ENCODE results near the gene OLIG1. TPM values are rescaled to one million over a fixed set of nuclear protein-coding genes. Genes with fewer than 3 reads are reported as not detected.
A peak's percentile ranks its signal among the peaks of the same experiment; 100 is the strongest.

Gene OLIG1
- polyA plus RNA-seq, 3 donors, result 20.0 to 51.0 (median 40.7) TPM

DNA sequence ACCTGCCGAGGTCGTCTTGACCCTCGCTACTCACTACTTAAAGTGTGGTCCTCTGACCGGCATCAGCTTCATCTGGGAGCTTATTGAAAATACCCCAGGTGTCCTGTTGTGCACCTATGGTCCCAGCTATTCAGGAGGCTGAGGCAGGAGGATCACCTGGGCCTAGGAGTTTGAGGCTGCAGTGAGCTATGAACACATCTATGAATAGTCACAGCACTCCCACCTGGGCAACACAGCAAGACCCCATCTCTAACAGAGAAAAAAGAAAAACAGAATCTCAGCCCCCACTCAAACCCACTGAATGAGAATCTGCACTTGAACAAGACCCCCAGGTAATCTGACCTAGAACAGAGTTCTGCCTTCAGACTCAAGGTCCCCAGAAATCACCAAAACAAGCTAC, 8.7 kb upstream of the OLIG1 start:
- H3K4me1 Mint-ChIP-seq, result peaks cover 95% of the 10 kb centered on the region
- Histone ChIP-seq H3K9me3 (replicated peaks in 1 of 2; ENCODE audit: control insufficient read depth in 1 of 2, insufficient read depth in 1 of 2, low read length in 2 of 2) (no peaks in the 10 kb centered on the region), H3K79me2 (ENCODE audit: insufficient read depth, low read length) (peaks cover 4% of the 10 kb centered on the region), H2AFZ (ENCODE audit: insufficient read depth, low read depth, low read length, poor library complexity, severe bottlenecking) (no peak overlapping the region), H3K4me2 (replicated peaks; ENCODE audit: extremely low read depth, low read length, poor library complexity, severe bottlenecking) (no peak overlapping the region), H3K27ac (ENCODE audit: low read depth in 1 of 2, low read length in 2 of 2) (peak overlapping the region in 1 of 2 donors; percentile 88), H3K9ac (ENCODE audit: insufficient read depth, low read length, poor library complexity, severe bottlenecking) (no peak overlapping the region), H3K36me3 (replicated peaks in 1 of 2; ENCODE audit: control insufficient read depth in 1 of 2, insufficient read depth in 2 of 2, low read length in 2 of 2) (no peaks in the 10 kb centered on the region), H4K20me1 (ENCODE audit: insufficient read depth, low read length) (no peaks in the 10 kb centered on the region), H3K4me3 (replicated peaks in 1 of 3; ENCODE audit: low read depth in 2 of 3, low read length in 3 of 3) (no peak overlapping the region), H3K27me3 (ENCODE audit: control insufficient read depth in 2 of 2, insufficient read depth in 2 of 2, low read length in 2 of 2) (no peaks in the 10 kb centered on the region), H3K4me1 (ENCODE audit: control insufficient read depth in 1 of 2, insufficient read depth in 2 of 2, low read length in 2 of 2) (peaks cover 93 to 95% of the 10 kb centered on the region in 2 donors)
- no peak for TF ChIP-seq CTCF (IDR thresholded peaks at IDR 0.05)
- H3K36me3 Mint-ChIP-seq, result peaks cover 13 to 17% of the 10 kb centered on the region in 2 donors
- H3K4me3 Mint-ChIP-seq, result no peak overlapping the region
- DNase-seq, result no peak
- peak overlapping the region in 4 of 7 donors; percentile 81 to 96 (median 90) for H3K27ac Mint-ChIP-seq
- H3K27me3 Mint-ChIP-seq (ENCODE audit: low read depth in 3 of 3), result no peaks in the 10 kb centered on the region
- H3K9me3 Mint-ChIP-seq, result peaks cover 0 to 2% (median 0%) of the 10 kb centered on the region in 7 donors
- intact Hi-C loops (cut with micrococcal nuclease), result no loop called here
- WGBS (ENCODE audit: insufficient coverage), result no CpG with 5 or more reads among the region's 4 CpGs

DNA sequence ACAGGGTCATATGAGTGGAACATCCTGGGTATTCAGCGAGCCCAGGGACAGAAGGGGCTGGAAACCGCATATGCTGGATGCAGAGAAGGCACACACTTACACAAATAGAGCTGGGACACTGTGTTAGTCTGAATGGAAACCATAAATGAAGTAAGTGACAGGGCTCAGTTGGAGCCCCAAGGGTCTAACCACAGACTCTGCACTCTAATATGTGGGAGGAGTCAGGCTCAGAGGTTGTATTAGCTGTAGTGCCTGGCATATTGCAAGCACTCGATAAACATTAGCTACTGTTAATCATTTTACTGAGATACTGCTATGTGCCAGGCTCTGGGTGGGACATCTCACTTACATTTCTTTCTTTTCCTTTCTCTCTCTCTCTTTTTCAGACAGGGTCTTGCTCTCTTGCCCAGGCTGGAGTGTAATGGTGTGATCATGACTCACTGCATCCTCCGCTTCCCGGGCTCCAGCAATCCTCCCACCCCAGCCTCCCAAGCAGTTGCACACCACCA, 6.5 kb upstream of the OLIG1 start:
- no peaks in the 10 kb centered on the region for H3K27me3 Mint-ChIP-seq (ENCODE audit: low read depth in 3 of 3)
- Histone ChIP-seq H3K4me1 (ENCODE audit: control insufficient read depth in 1 of 2, insufficient read depth in 2 of 2, low read length in 2 of 2) (peaks cover 93 to 95% of the 10 kb centered on the region in 2 donors), H3K27me3 (ENCODE audit: control insufficient read depth in 2 of 2, insufficient read depth in 2 of 2, low read length in 2 of 2) (no peaks in the 10 kb centered on the region), H3K27ac (ENCODE audit: low read depth in 1 of 2, low read length in 2 of 2) (no peak overlapping the region), H3K9ac (ENCODE audit: insufficient read depth, low read length, poor library complexity, severe bottlenecking) (no peak overlapping the region), H3K36me3 (replicated peaks in 1 of 2; ENCODE audit: control insufficient read depth in 1 of 2, insufficient read depth in 2 of 2, low read length in 2 of 2) (no peaks in the 10 kb centered on the region), H4K20me1 (ENCODE audit: insufficient read depth, low read length) (no peaks in the 10 kb centered on the region), H3K9me3 (replicated peaks in 1 of 2; ENCODE audit: control insufficient read depth in 1 of 2, insufficient read depth in 1 of 2, low read length in 2 of 2) (no peaks in the 10 kb centered on the region), H3K4me2 (replicated peaks; ENCODE audit: extremely low read depth, low read length, poor library complexity, severe bottlenecking) (no peak overlapping the region), H3K79me2 (ENCODE audit: insufficient read depth, low read length) (peaks cover 10% of the 10 kb centered on the region), H3K4me3 (replicated peaks in 1 of 3; ENCODE audit: low read depth in 2 of 3, low read length in 3 of 3) (no peak overlapping the region), H2AFZ (ENCODE audit: insufficient read depth, low read depth, low read length, poor library complexity, severe bottlenecking) (no peak overlapping the region)
- no peak for DNase-seq
- peaks cover 0 to 2% (median 0%) of the 10 kb centered on the region in 7 donors for H3K9me3 Mint-ChIP-seq
- no peak for TF ChIP-seq CTCF (IDR thresholded peaks at IDR 0.05)
- peaks cover 95% of the 10 kb centered on the region for H3K4me1 Mint-ChIP-seq
- intact Hi-C loops (cut with micrococcal nuclease), result no loop called here
- WGBS (ENCODE audit: insufficient coverage), result 60% methylated on average over 1 of the region's 5 CpGs
- peaks cover 9 to 14% of the 10 kb centered on the region in 2 donors for H3K36me3 Mint-ChIP-seq
- peak overlapping the region in 2 of 7 donors; percentile 37 to 70 for H3K27ac Mint-ChIP-seq
- H3K4me3 Mint-ChIP-seq, result peak overlapping the region in 1 of 2 donors; percentile 30
